Ecto neural progenitor cell (in vitro differentiated cells): ENCODE results near the gene HTR3B.

Experiments
- DNase-seq: peaks from one replicate; pipeline ENCODE4 v3.0.0-alpha.2; 2018; ENCODE audit warnings: low spot score

The HTR3B gene

DNA sequence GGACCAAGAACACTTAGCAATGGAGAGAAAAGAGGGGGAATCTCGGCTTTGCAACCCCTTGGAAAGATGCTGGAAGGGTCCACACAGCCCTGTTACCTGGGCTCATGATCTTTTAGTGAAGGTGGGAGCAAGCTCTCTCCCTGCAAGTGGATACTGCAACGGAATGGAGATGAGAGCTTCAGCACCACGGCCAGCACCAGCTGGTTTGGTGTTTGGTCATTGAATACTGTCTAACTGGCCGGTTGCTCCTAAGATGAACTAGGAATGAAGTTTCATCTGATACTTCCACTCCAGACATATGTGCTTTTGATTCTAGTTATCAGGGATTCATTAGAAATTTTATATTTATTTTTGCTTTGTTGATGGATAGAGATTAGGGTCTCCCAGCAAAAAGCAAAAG, 86.6 kb downstream of the HTR3B start:
- DNase-seq = peak; percentile 75

DNA sequence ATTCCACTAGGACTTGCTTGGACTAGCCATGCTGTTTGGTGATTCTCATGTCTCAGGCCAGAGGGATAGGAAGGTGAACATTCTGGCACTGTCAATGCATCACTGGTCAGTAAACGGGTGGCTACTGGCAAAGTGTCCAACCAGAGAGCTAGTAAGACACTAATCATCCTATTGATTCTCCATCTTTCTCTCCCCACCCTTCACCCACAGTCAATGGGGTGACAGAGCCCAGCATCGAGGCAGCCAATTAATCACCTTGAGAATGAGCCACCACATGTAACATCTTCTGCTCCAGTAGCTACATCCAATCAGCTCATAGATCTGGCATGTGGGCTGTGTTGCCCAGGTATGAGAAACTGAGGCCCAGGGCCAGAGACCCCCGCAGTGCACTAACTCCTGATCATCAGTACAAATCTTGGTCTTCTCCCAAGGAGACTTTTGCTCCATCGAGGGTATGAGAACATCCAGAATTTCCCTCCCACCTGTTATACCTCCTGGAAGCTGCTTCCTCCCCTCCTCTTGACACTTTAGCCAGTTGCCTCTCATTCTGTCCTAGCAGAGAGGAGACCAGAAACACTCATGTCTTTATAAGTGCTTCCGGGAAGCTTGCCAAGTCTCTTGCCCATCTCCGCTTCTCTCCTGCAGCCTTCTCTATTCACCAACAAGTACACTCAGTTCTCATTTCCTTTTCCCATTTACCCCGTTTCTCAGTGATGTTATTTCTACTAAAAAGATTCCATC, 87.3 kb downstream of the HTR3B start:
- no peak for DNase-seq

DNA sequence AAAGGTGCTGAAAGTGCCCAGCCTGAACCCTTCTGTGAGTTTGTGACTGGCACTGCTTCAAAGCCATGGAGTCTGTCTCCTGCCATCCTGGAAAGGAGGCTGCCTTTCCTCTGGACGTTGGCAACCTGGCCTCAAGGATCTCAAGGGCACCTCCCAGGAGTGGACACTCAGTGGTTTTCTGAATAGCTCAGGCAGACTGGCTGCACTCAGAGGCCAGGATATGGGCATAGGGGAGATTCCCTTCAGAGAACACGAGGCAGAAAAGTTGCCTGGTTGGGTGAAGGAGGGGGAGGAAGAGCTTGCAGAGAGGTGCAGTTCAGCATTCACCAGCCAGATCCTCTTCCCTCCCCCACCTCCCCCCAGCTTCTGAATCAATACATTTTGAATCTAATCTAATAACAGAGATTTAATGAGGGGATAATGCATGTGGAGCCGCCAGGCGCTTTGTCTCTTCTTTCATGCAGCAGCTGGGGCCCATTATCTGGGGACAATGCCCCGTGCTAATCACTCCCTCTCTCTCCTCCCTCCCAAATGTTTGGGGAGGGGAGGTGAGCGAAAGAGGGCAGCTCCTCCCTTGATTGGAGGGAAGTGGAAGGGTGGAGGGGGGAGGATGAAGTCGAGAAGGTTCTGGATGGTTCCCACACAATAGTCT, 88.0 kb downstream of the HTR3B start:
- no peak for DNase-seq

DNA sequence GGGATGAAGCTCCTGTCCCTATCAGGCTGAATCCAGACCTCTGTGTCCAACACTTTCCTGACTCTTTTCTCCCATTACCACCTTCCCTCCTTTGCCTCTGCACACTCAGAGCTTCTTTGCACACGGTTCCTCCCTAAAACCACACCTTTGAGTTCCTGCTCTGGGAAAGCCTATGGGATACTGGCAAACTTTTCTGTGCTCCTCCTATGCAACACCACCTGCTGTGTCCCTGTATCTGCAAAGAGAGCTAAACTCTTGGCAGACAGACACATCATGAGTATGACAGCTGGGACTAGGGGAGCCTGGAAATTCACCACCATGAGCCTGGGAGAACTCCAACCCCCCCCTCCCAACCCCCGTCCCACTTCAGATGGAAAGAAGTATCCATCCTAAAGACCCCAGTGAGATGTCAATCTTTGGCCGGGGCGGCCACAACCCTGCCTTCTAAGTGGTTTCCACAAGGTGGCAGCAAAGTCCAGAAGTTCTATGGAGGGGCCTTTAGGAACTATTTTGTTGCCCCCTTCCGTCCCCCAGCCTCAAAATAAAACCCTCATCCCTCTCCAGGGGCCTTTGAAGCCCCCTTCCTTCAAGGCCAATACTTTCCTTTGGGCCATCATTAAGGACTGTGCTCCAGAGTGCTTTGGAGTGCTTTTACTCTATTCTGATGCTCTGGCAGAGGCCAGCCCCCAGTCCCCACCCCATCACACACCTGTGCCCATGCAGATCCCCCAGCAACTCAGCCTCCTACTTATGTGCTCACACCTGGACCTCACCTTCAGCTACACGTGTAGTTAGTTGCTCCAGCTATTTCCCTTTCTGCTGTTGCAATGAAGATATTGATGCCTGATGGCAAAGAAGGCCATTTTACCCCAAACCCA, 89.7 kb downstream of the HTR3B start:
- peak; percentile 71 for DNase-seq
